Measurements from ENCODE around the gene PRXL2A.

GRCh38 chr10:80372675-80373074, 35.7 kb upstream of the PRXL2A start:
- TF ChIP-seq PPARA (CRISPR knock-in tag; IDR thresholded peaks at IDR 0.05; ENCODE audit: borderline replicate concordance) (no peak), ESRRG (CRISPR knock-in tag; IDR thresholded peaks at IDR 0.05) (no peak), ZNF8 (CRISPR knock-in tag; IDR thresholded peaks at IDR 0.05) (no peak)
